ENCODE results near the gene PPAT. TPM values are rescaled to one million over a fixed set of nuclear protein-coding genes. Genes with fewer than 3 reads are reported as not detected.

The PPAT gene
- total RNA-seq, 1 experiment from 2014 or later, result 35.9 TPM

DNA sequence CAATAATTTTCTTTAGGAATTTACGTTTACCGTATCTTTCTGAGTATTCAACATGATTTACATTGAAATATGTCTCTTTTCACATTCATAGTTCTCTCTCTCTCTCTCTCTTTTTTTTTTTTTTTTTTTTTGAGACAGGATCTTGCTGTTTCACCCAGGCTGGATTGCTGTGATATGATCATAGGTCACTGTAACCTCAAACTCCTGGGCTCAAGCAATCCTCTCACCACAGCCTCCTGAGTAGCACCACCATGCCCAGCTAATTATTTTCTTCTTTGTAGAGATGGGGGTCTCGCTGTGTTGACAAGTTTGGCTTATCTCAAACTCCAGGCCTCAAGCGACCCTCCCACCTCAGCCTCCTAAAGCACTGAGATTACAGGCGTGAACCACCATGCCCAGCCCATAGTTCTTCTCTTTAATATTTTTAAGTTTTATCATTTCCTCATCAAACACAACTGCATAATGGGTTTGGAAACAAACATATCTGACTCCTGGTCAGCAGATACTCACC lies 41.8 kb upstream of the PPAT start:
- TF ChIP-seq, protein P1, sequence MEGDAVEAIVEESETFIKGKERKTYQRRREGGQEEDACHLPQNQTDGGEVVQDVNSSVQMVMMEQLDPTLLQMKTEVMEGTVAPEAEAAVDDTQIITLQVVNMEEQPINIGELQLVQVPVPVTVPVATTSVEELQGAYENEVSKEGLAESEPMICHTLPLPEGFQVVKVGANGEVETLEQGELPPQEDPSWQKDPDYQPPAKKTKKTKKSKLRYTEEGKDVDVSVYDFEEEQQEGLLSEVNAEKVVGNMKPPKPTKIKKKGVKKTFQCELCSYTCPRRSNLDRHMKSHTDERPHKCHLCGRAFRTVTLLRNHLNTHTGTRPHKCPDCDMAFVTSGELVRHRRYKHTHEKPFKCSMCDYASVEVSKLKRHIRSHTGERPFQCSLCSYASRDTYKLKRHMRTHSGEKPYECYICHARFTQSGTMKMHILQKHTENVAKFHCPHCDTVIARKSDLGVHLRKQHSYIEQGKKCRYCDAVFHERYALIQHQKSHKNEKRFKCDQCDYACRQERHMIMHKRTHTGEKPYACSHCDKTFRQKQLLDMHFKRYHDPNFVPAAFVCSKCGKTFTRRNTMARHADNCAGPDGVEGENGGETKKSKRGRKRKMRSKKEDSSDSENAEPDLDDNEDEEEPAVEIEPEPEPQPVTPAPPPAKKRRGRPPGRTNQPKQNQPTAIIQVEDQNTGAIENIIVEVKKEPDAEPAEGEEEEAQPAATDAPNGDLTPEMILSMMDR (conservative IDR thresholded peaks at IDR 0.05; ENCODE audit: low read depth, low read length), result no peak
- TF ChIP-seq EZH2 (IDR thresholded peaks at IDR 0.05; ENCODE audit: low read length, unreplicated experiment), result no peak
- no peak for TF ChIP-seq EZH2phosphoT487 (IDR thresholded peaks at IDR 0.05; ENCODE audit: borderline replicate concordance, low read length)
- H3K9me2 ChIP-seq (replicated peaks; ENCODE audit: low read length), result no peaks in the 10 kb centered on the region
- no peak overlapping the region for H3K4me2 ChIP-seq (ENCODE audit: low read length)
- no peaks in the 10 kb centered on the region for H3K9me3 ChIP-seq (ENCODE audit: low read length)
- ChIA-PET POLR2A (ENCODE audit: unreplicated experiment) (no interaction called here), CTCF (no interaction called here)
- no peaks in the 10 kb centered on the region for H3K27me3 ChIP-seq (ENCODE audit: low read length)
- H3K79me2 ChIP-seq (ENCODE audit: low read length), result no peaks in the 10 kb centered on the region
- H4K20me1 ChIP-seq (ENCODE audit: low read length), result no peaks in the 10 kb centered on the region
- no peak overlapping the region for H3K9ac ChIP-seq (ENCODE audit: low read length)
- intact Hi-C loops (cut with micrococcal nuclease), result loop anchor here (5.0 kb wide), 1 partner anchor 65 kb away; no protein-coding TSS in a partner anchor
- H3K4me1 ChIP-seq (ENCODE audit: insufficient read depth, low read length), result no peaks in the 10 kb centered on the region
- no peaks in the 10 kb centered on the region for H3F3A ChIP-seq (ENCODE audit: low read length, unreplicated experiment)
- H3K4me3 ChIP-seq (ENCODE audit: low read length), result no peak overlapping the region
- no TSS peak for BruUV-seq (replicated peaks)
- H3K36me3 ChIP-seq (ENCODE audit: low read depth, low read length), result peaks cover 69% of the 10 kb centered on the region
- no peak for ATAC-seq
- H2AFZ ChIP-seq (ENCODE audit: low read length), result no peak overlapping the region
- no peak for DNase-seq
- no peak overlapping the region for H3K27ac ChIP-seq (ENCODE audit: low read length)

DNA sequence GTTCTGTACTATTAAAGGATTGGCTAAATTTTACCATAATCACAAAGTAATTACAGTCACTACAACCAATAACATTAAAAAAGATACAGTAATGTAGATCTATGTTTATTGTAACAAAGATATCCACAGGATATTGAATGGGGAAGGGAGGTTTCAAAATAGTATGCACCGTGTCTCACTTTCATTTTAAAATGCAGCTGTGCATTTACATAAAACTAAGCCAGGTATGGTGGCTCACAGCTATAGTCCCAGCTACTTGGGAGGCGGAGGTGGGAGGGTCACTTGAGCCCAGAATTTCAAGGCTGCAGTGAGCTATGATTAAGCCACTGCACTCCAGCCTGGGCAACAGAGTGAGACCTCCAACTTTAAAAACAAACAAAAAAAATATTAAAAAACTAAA lies 40.5 kb upstream of the PPAT start:
- BruUV-seq (replicated peaks), result no TSS peak
- Histone ChIP-seq H3K9ac (ENCODE audit: low read length) (no peak overlapping the region), H3K36me3 (ENCODE audit: low read depth, low read length) (peaks cover 75% of the 10 kb centered on the region), H3K4me3 (ENCODE audit: low read length) (no peak overlapping the region), H3K79me2 (ENCODE audit: low read length) (peaks cover 4% of the 10 kb centered on the region; the same call in 1 of the 2 replicates), H3K27me3 (ENCODE audit: low read length) (no peaks in the 10 kb centered on the region), H3F3A (ENCODE audit: low read length, unreplicated experiment) (no peaks in the 10 kb centered on the region), H3K9me2 (replicated peaks; ENCODE audit: low read length) (no peaks in the 10 kb centered on the region), H3K9me3 (ENCODE audit: low read length) (no peaks in the 10 kb centered on the region), H2AFZ (ENCODE audit: low read length) (no peak overlapping the region), H3K27ac (ENCODE audit: low read length) (no peak overlapping the region), H3K4me2 (ENCODE audit: low read length) (no peak overlapping the region), H4K20me1 (ENCODE audit: low read length) (no peaks in the 10 kb centered on the region), H3K4me1 (ENCODE audit: insufficient read depth, low read length) (no peaks in the 10 kb centered on the region)
- intact Hi-C loops (cut with micrococcal nuclease), result loop anchor here (5.0 kb wide), 1 partner anchor 66 kb away; no protein-coding TSS in a partner anchor
- DNase-seq, result no peak
- no peak for TF ChIP-seq EZH2 (IDR thresholded peaks at IDR 0.05; ENCODE audit: low read length, unreplicated experiment)
- TF ChIP-seq, protein P1 (conservative IDR thresholded peaks at IDR 0.05; ENCODE audit: low read depth, low read length), result no peak
- no peak for TF ChIP-seq EZH2phosphoT487 (IDR thresholded peaks at IDR 0.05; ENCODE audit: borderline replicate concordance, low read length)
- ChIA-PET CTCF (no interaction called here), POLR2A (ENCODE audit: unreplicated experiment) (interaction anchor here (0.7 kb wide), 1 partner anchor 8 kb away, joined by 5 read pairs; no protein-coding TSS in a partner anchor)
- no peak for ATAC-seq

DNA sequence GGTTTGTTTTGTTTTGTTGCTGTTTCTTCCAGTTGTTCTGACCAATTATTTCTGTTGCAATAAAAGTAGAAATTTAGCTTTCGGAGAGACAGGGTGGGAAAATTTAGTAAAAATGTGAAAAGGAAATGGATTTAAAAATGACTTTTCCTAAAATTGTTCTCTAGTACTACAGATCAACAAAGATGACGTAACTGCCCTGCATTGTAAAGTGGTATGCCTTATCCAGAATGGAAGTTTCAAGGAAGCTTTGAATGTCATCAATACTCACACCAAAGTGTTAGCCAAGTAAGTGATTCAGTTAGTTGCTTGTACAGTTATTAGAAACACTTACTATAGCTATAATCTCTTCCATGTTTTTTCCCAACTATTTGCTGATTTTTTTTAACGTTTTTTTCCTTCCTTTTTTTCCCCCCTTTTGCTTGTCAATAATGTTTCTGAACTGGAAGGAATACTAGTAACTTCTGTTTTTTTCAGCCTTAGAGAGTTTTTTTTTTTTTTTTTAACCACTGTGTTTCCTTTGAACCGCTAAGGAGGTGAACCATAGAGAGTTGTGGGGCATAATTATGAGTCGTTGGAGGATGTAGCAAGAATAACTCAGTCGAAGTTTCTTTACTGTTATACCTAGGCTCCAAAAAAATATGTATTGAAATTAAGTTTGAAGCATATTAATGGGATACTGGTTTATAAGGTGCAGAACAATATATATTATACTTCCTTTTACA lies 34.2 kb upstream of the PPAT start:
- Histone ChIP-seq H3K27ac (ENCODE audit: low read length) (no peak overlapping the region), H3K9me2 (replicated peaks; ENCODE audit: low read length) (no peaks in the 10 kb centered on the region), H3K4me2 (ENCODE audit: low read length) (peak overlapping the region; percentile 89), H3K79me2 (ENCODE audit: low read length) (peaks cover 66% of the 10 kb centered on the region), H3F3A (ENCODE audit: low read length, unreplicated experiment) (no peaks in the 10 kb centered on the region), H3K9ac (ENCODE audit: low read length) (peak overlapping the region; percentile 87; the same call in 1 of the 2 replicates), H3K4me3 (ENCODE audit: low read length) (peak overlapping the region; percentile 86), H4K20me1 (ENCODE audit: low read length) (peaks cover 19% of the 10 kb centered on the region), H3K4me1 (ENCODE audit: insufficient read depth, low read length) (peaks cover 26% of the 10 kb centered on the region), H3K27me3 (ENCODE audit: low read length) (no peaks in the 10 kb centered on the region), H3K36me3 (ENCODE audit: low read depth, low read length) (peaks cover 42% of the 10 kb centered on the region), H3K9me3 (ENCODE audit: low read length) (no peaks in the 10 kb centered on the region), H2AFZ (ENCODE audit: low read length) (no peak overlapping the region)
- ATAC-seq (no peak), DNase-seq (no peak)
- TF ChIP-seq EZH2phosphoT487 (IDR thresholded peaks at IDR 0.05; ENCODE audit: borderline replicate concordance, low read length) (no peak), EZH2 (IDR thresholded peaks at IDR 0.05; ENCODE audit: low read length, unreplicated experiment) (no peak)
- TF ChIP-seq, protein P1 (conservative IDR thresholded peaks at IDR 0.05; ENCODE audit: low read depth, low read length), result no peak
- ChIA-PET CTCF (no interaction called here), POLR2A (ENCODE audit: unreplicated experiment) (no interaction called here)
- no TSS peak for BruUV-seq (replicated peaks)
- intact Hi-C loops (cut with micrococcal nuclease), result no loop called here
